ENCODE measurements around the gene ANKRD27. TPM values are rescaled to one million over a fixed set of nuclear protein-coding genes. Genes with fewer than 3 reads are reported as not detected.

The ANKRD27 gene
- total and polyA plus RNA-seq, 2 experiments from 2014 or later: 24.3 to 32.6 TPM

GRCh38 chr19:32676895-32677359 lies 1.9 kb upstream of the ANKRD27 start:
- Histone ChIP-seq H4K20me1 (ENCODE audit: insufficient read depth, poor library complexity, severe bottlenecking) (peaks cover 8% of the 10 kb centered on the region), H3K36me3 (replicated peaks; ENCODE audit: insufficient read depth, low read depth) (no peaks in the 10 kb centered on the region), H3K27ac (no peak overlapping the region), H3K4me3 (no peak overlapping the region), H3K4me1 (ENCODE audit: insufficient read depth) (peaks cover 17% of the 10 kb centered on the region), H3K9me2 (replicated peaks; ENCODE audit: insufficient read depth) (no peaks in the 10 kb centered on the region), H3K9me3 (ENCODE audit: low read depth) (no peaks in the 10 kb centered on the region), H3K4me2 (peak overlapping the region; percentile 93), H2AFZ (no peak overlapping the region), H3K27me3 (peaks cover 9% of the 10 kb centered on the region), H3K79me2 (peaks cover 29% of the 10 kb centered on the region)
- no peak for DNase-seq (ENCODE audit: low spot score)
- TF ChIP-seq EZH2 (IDR thresholded peaks at IDR 0.05; ENCODE audit: borderline replicate concordance): no peak
- TF ChIP-seq, protein P1, sequence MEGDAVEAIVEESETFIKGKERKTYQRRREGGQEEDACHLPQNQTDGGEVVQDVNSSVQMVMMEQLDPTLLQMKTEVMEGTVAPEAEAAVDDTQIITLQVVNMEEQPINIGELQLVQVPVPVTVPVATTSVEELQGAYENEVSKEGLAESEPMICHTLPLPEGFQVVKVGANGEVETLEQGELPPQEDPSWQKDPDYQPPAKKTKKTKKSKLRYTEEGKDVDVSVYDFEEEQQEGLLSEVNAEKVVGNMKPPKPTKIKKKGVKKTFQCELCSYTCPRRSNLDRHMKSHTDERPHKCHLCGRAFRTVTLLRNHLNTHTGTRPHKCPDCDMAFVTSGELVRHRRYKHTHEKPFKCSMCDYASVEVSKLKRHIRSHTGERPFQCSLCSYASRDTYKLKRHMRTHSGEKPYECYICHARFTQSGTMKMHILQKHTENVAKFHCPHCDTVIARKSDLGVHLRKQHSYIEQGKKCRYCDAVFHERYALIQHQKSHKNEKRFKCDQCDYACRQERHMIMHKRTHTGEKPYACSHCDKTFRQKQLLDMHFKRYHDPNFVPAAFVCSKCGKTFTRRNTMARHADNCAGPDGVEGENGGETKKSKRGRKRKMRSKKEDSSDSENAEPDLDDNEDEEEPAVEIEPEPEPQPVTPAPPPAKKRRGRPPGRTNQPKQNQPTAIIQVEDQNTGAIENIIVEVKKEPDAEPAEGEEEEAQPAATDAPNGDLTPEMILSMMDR (IDR thresholded peaks at IDR 0.05; ENCODE audit: poor library complexity): no peak
- TF ChIP-seq EZH2phosphoT487 (IDR thresholded peaks at IDR 0.05; ENCODE audit: low read depth, severe bottlenecking, unreplicated experiment): no peak
- 26% methylated on average over 33 of the region's 33 CpGs for WGBS (ENCODE audit: low lambda C conversion rate, missing lambda C conversion rate)

- H3K9me2 ChIP-seq (replicated peaks; ENCODE audit: insufficient read depth): no peaks in the 10 kb centered on the region
- H3K36me3 ChIP-seq (replicated peaks; ENCODE audit: insufficient read depth, low read depth): no peaks in the 10 kb centered on the region
- H3K4me3 ChIP-seq: peak overlapping the region; percentile 82
- 6% methylated on average over 84 of the region's 93 CpGs for WGBS (ENCODE audit: low lambda C conversion rate, missing lambda C conversion rate)
- peaks cover 9% of the 10 kb centered on the region for H3K27me3 ChIP-seq
- H3K27ac ChIP-seq: no peak overlapping the region
- peak overlapping the region; percentile 49 for H2AFZ ChIP-seq
- peaks cover 17% of the 10 kb centered on the region for H3K4me1 ChIP-seq (ENCODE audit: insufficient read depth)
- no peaks in the 10 kb centered on the region for H3K9me3 ChIP-seq (ENCODE audit: low read depth)
- peak; percentile 61 for DNase-seq (ENCODE audit: low spot score)
- H3K79me2 ChIP-seq: peaks cover 35% of the 10 kb centered on the region
- H3K4me2 ChIP-seq: peak overlapping the region; percentile 93
- H4K20me1 ChIP-seq (ENCODE audit: insufficient read depth, poor library complexity, severe bottlenecking): peaks cover 12% of the 10 kb centered on the region
- TF ChIP-seq EZH2 (IDR thresholded peaks at IDR 0.05; ENCODE audit: borderline replicate concordance) (peak; percentile 26), EZH2phosphoT487 (IDR thresholded peaks at IDR 0.05; ENCODE audit: low read depth, severe bottlenecking, unreplicated experiment) (no peak)
- TF ChIP-seq, protein P1 (IDR thresholded peaks at IDR 0.05; ENCODE audit: poor library complexity): peak; percentile 2
Measured at GRCh38 chr19:32676186-32676894, 1.4 kb upstream of the ANKRD27 start.

DNA sequence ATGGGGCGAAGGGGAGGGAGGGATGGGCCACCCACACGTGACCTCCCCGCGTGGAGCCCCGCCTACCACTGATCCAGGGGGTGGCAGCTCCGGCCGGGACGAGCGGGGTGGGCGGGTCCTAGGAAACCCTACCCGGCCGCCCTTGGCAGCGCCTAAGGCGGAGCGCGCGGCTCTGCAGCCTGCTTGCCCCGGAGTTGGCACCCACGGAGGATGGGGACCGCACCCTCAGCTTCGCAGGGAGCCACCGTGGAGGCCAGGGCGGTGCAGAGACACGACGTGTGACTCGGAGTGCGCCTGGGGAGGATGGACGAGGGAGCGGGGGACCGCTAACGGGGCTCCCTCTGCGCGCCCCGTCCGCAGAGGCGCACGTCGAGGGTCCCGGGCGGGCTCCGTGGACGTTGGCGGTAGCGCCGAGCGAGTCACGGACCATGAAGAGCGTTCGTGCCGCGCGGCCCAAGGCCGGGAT lies 773 bp upstream of the ANKRD27 start, which contains the start of gene RGS9BP:
Gene RGS9BP, plus strand, starts transcription at position 129 of the 466 bp plus-strand sequence. CDS start 416 bp downstream, outside the sequence.
- peaks cover 17% of the 10 kb centered on the region for H3K4me1 ChIP-seq (ENCODE audit: insufficient read depth)
- peaks cover 9% of the 10 kb centered on the region for H3K27me3 ChIP-seq
- peak; percentile 84 for DNase-seq (ENCODE audit: low spot score)
- TF ChIP-seq EZH2 (IDR thresholded peaks at IDR 0.05; ENCODE audit: borderline replicate concordance) (no peak), EZH2phosphoT487 (IDR thresholded peaks at IDR 0.05; ENCODE audit: low read depth, severe bottlenecking, unreplicated experiment) (no peak)
- TF ChIP-seq, protein P1 (IDR thresholded peaks at IDR 0.05; ENCODE audit: poor library complexity): no peak
- peak within 1 kb of the TSS; percentile 89 for H2AFZ ChIP-seq
- peaks cover 40% of the 10 kb centered on the region for H3K79me2 ChIP-seq
- no peaks in the 10 kb centered on the region for H3K9me2 ChIP-seq (replicated peaks; ENCODE audit: insufficient read depth)
- WGBS (ENCODE audit: low lambda C conversion rate, missing lambda C conversion rate): 12% methylated on average over 39 of the region's 53 CpGs
- H4K20me1 ChIP-seq (ENCODE audit: insufficient read depth, poor library complexity, severe bottlenecking): peaks cover 12% of the 10 kb centered on the region
- H3K4me2 ChIP-seq: peak within 1 kb of the TSS; percentile 93
- H3K4me3 ChIP-seq: peak within 1 kb of the TSS; percentile 94
- peak within 1 kb of the TSS; percentile 81 for H3K27ac ChIP-seq
- H3K36me3 ChIP-seq (replicated peaks; ENCODE audit: insufficient read depth, low read depth): no peaks in the 10 kb centered on the region
- H3K9me3 ChIP-seq (ENCODE audit: low read depth): no peaks in the 10 kb centered on the region

Measured in hepatocyte (in vitro differentiated cells).